Mucosa of descending colon (tissue), 3 donors: ENCODE results near the gene CENPP. TPM values are rescaled to one million over a fixed set of nuclear protein-coding genes. Genes with fewer than 3 reads are reported as not detected.

Experiments
- ATAC-seq: fragments of 200-7000 bp; cut with Tn5 transposase; one replicate; pipeline ENCODE4 v1.9.1; 2020; ENCODE audit warnings: mild to moderate bottlenecking, moderate library complexity
- DNase-seq, 3 donors: peaks; one replicate each; pipeline ENCODE4 v3.0.0-alpha.2; 2020
- H3K36me3 ChIP-seq: fragments of 200-600 bp; one replicate; pipeline ENCODE4 v1.8.0; 2021; ENCODE audit warnings: low read depth, mild to moderate bottlenecking
- H3K4me1 ChIP-seq: fragments of 200-600 bp; one replicate; pipeline ENCODE4 v1.8.0; 2021; ENCODE audit warnings: low read depth, mild to moderate bottlenecking
- H3K4me3 ChIP-seq: fragments of 200-600 bp; one replicate; pipeline ENCODE4 v1.8.0; 2021; ENCODE audit warnings: mild to moderate bottlenecking
- H3K9me3 ChIP-seq: fragments of 200-600 bp; one replicate; pipeline ENCODE4 v1.8.0; 2021; ENCODE audit warnings: mild to moderate bottlenecking
- intact Hi-C, 2 donors: fragments of 100-400 bp; cut with DNase I in 1 of 2; cut with micrococcal nuclease in 1 of 2; formaldehyde crosslinking; loops; one replicate each; pipeline versions ENCODE4 v1.11.0 to v1.11.1; 2022; cut with DNase I, micrococcal nuclease
- total RNA-seq, 3 donors: library from RNA; stranded (reverse); fragmentation: NEBNext Ultra II Directional in 2 of 3; extraction: Animal tissue kit (Norgen Biotek cat#: 25700) in 2 of 3; gene quantifications; one replicate each; pipeline versions ENCODE4 v1.2.1 to v1.2.4, GENCODE V29; 2021 to 2023
- TF ChIP-seq, protein P1 (sequence below): fragments of 200-600 bp; IDR thresholded peaks from one replicate; pipeline ENCODE4 v1.8.0; 2022; ENCODE audit warnings: antibody characterized with exemption, mild to moderate bottlenecking
- donor health status: DM: no; HTN: no; CAD: no; lungs with moderate emphysema.
- donor health status: DM: no; HTN: no; CAD: no.
- donor health status: DM: no; HTN: yes; CAD: no.

CENPP gene
- total RNA-seq, 3 donors from 2014 or later: 2.0 to 4.9 (median 3.3) TPM

DNA sequence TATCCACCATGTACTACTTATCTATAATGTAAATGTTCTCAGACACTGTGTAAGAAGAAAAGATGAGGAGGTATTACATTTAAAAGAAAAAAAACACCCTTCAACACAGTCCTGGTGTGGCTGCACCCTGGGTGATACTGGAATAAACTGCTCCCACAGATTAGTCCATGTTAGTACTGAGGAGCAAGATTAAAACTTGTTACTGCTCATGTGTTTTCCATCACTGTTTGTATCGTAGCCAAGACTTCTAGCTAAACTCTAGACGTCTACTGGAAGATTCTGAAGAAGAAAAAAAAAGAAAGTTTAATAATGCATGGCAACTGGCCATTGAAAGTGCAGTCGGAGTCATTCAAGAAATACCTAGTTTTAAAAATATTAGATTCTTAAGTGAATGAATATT lies 156.6 kb downstream of the CENPP start, which contains the start of gene ASPN:
Gene ASPN, minus strand, starts transcription at position 178 of the 400 bp plus-strand sequence.
- DNase-seq: no peak
- intact Hi-C loops: no loop called here
- Histone ChIP-seq H3K4me3 (no peak within 1 kb of the TSS), H3K36me3 (no peaks in the 10 kb centered on the region), H3K4me1 (no peaks in the 10 kb centered on the region), H3K9me3 (no peaks in the 10 kb centered on the region)
- TF ChIP-seq, protein P1, sequence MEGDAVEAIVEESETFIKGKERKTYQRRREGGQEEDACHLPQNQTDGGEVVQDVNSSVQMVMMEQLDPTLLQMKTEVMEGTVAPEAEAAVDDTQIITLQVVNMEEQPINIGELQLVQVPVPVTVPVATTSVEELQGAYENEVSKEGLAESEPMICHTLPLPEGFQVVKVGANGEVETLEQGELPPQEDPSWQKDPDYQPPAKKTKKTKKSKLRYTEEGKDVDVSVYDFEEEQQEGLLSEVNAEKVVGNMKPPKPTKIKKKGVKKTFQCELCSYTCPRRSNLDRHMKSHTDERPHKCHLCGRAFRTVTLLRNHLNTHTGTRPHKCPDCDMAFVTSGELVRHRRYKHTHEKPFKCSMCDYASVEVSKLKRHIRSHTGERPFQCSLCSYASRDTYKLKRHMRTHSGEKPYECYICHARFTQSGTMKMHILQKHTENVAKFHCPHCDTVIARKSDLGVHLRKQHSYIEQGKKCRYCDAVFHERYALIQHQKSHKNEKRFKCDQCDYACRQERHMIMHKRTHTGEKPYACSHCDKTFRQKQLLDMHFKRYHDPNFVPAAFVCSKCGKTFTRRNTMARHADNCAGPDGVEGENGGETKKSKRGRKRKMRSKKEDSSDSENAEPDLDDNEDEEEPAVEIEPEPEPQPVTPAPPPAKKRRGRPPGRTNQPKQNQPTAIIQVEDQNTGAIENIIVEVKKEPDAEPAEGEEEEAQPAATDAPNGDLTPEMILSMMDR: no peak
- no peak for ATAC-seq

DNA sequence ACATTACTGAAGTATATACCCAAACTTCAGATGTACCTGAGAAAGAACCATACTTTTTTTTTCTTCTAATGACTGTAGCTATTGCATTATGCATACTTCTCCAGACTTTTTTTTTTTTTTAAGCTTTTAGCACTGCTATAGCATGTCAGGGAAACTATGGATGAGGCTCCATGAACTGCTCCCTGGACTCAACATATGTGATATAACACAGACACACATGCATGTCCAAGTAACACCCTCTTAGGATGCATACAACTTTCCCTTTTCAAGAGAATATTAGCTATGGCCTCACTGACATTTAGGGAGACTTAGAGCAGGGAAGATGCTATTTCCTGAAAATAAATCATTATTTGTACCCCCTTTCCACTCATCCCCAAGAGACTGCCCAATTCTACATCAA lies 157.1 kb downstream of the CENPP start:
- no peaks in the 10 kb centered on the region for H3K4me1 ChIP-seq
- ATAC-seq: no peak
- no peaks in the 10 kb centered on the region for H3K36me3 ChIP-seq
- no peak overlapping the region for H3K4me3 ChIP-seq
- no peaks in the 10 kb centered on the region for H3K9me3 ChIP-seq
- DNase-seq: no peak
- TF ChIP-seq, protein P1: no peak
- intact Hi-C loops: no loop called here

DNA sequence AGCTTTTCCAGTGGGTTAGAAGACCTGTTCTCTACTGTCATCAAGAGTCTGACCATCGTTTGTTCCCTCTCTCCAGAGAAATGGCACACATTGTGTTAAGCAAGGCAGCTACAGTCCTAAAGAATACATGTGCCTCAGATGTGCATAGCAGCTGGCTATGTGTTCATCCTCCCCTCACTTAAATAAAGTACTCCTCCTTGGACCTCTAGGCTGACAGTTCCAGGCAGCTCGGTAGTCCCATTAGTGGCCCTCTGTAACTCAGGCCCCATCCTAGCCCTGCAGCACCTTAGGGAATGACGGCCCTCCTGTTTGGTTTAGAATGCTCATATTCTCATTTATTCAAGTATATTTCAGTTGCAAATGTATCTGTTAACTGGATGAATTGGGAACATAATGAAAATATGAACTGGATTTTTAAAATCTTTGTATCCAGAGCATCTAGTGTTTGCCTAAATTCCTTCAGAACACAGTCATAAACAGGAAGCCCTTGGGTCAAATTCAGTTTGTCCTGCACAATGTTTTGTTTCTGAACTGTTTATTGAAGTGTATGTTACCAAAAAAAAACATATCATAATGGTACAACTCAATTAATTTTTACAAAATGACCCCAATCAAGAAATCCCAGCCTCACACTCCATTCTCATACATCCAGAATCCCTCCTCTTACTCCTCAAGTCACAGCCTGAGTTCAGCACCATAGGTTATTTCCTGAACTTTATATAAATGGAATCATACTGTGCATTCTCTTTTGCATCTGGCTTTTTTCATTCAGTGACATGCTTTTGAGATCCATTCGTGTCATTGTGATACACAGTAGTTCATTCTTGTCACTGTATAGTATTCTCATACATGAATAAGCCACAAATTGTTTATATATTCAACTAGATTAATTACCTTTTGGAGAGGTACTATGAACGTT lies 158.1 kb downstream of the CENPP start:
- no peak for DNase-seq
- ATAC-seq: no peak
- intact Hi-C loops: no loop called here
- H3K9me3 ChIP-seq: no peaks in the 10 kb centered on the region
- H3K4me1 ChIP-seq: no peaks in the 10 kb centered on the region
- H3K36me3 ChIP-seq: no peaks in the 10 kb centered on the region
- H3K4me3 ChIP-seq: no peak overlapping the region
- TF ChIP-seq, protein P1: no peak

DNA sequence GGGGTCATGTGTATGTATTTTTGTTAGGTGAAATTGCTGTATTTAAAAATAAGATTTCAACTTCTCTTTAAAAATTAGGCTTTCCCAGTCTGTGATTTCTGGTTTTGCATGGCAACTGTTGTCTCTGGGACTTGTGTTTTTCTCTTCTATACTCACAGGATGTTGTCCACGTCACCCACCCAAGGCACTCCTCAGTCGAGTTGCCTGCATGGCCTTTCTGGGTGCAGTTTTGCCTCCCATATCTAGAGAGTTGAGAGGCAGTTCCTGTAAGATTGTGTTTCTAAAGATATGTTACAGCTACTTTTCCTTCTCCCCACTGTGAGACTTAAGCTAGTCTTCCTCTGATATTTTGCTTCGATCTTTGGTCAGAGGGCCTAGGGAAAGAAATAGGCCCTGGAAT lies 158.8 kb downstream of the CENPP start:
- no peaks in the 10 kb centered on the region for H3K4me1 ChIP-seq
- ATAC-seq: no peak
- DNase-seq: no peak
- TF ChIP-seq, protein P1: no peak
- no peaks in the 10 kb centered on the region for H3K9me3 ChIP-seq
- intact Hi-C loops: no loop called here
- no peaks in the 10 kb centered on the region for H3K36me3 ChIP-seq
- no peak overlapping the region for H3K4me3 ChIP-seq

DNA sequence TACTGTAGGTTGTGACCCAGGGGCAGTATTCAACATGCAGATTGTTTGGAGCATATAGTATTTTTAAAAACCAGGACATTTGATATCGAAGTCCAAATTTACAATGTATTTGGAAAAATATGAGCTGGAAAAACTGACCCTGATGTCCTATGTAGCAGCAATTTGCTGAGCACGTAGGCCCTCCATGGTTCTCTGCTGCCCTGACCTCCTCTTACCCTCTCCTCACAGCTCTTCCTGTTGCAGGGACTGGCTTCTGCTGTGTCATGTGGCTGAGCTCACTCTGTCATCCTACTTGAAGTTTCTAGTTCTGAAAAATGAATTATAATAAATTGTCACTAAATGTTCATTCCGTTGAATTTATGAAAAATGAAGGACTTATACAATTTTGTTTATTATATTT lies 160.6 kb downstream of the CENPP start:
- intact Hi-C loops: no loop called here
- DNase-seq (no peak), ATAC-seq (no peak)
- H3K36me3 ChIP-seq: no peaks in the 10 kb centered on the region
- TF ChIP-seq, protein P1: no peak
- no peaks in the 10 kb centered on the region for H3K9me3 ChIP-seq
- H3K4me1 ChIP-seq: no peaks in the 10 kb centered on the region
- H3K4me3 ChIP-seq: no peak overlapping the region
